ENCODE results near the gene NOTCH4.

DNA sequence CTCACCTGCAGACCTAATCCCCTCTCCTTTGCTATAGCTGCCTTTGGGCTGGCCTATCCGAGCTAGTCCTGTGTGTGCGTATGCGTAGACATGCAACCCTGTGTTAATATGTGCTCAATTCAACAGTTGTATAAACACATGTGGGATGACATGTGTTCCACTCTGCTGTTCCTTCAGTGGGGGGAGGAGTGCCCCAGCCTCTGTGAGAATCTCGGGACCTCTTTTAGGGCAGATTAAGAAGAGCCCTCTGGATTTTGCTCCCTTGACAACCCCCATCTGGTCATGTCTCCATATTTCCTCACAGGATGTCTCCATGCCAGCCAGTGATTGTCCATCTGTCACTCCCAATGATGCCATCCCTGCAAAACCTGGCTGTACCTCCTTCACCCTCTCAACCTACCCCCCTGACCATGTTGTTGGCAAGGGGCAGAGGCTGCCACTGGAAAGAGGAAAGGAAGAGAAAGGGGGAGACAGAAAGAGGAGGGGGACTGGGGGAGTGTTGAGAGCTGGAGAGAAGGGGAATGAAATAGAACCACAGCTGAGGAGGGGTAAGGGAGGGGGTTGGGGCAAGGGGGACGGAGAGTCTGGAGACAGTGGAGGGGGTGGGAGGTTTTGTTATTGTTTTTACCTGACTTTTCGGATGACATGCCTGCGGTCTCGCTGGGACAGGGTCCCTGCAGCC is 72.5 kb downstream of the NOTCH4 start:
- TF ChIP-seq POLR2A (IDR thresholded peaks at IDR 0.05; ENCODE audit: low read length) (no peak), GATA1 (IDR thresholded peaks at IDR 0.05; ENCODE audit: low read depth, low read length) (no peak)
